Endothelial cell (in vitro differentiated cells): ENCODE measurements around the gene EVI5L. TPM values are rescaled to one million over a fixed set of nuclear protein-coding genes. Genes with fewer than 3 reads are reported as not detected.

ENCODE experiments used
- DNase-seq: peaks from one replicate; pipeline ENCODE4 v3.0.0; 2021; ENCODE audit warnings: low spot score
- H3K27ac Mint-ChIP-seq: one replicate; pipeline ENCODE4 v1.8.0; 2021; ENCODE audit warnings: mixed read lengths, inconsistent platforms; ENCODE audit not compliant: unreplicated experiment
- H3K27me3 Mint-ChIP-seq: one replicate; pipeline ENCODE4 v1.8.0; 2021; ENCODE audit warnings: mild to moderate bottlenecking, moderate library complexity, mixed read lengths, inconsistent platforms; ENCODE audit not compliant: unreplicated experiment
- H3K36me3 Mint-ChIP-seq: one replicate; pipeline ENCODE4 v1.8.0; 2021; ENCODE audit warnings: mild to moderate bottlenecking, low read depth, mixed read lengths, inconsistent platforms; ENCODE audit not compliant: unreplicated experiment
- H3K4me1 Mint-ChIP-seq: one replicate; pipeline ENCODE4 v1.8.0; 2021; ENCODE audit warnings: mild to moderate bottlenecking, mixed read lengths, inconsistent platforms; ENCODE audit not compliant: unreplicated experiment
- H3K4me3 Mint-ChIP-seq: one replicate; pipeline ENCODE4 v1.8.0; 2021; ENCODE audit warnings: mild to moderate bottlenecking, mixed read lengths, inconsistent platforms; ENCODE audit not compliant: unreplicated experiment
- H3K9me3 Mint-ChIP-seq: one replicate; pipeline ENCODE4 v1.8.0; 2021; ENCODE audit warnings: mixed read lengths, inconsistent platforms; ENCODE audit not compliant: unreplicated experiment
- CTCF ChIP-seq: fragments of 200-600 bp; sonication (generic); IDR thresholded peaks from one replicate; pipeline ENCODE4 v1.5.0; 2021; ENCODE audit warnings: antibody characterized with exemption; ENCODE audit not compliant: unreplicated experiment
- total RNA-seq: library from RNA; stranded (reverse); fragmentation: NEBNext Ultra II Directional; extraction: Animal tissue kit (Norgen Biotek cat#: 25700); gene quantifications from one replicate; pipeline ENCODE4 v1.2.1, GENCODE V29; 2021; ENCODE audit not compliant: unreplicated experiment

The EVI5L gene
- total RNA-seq, 1 donor from 2014 or later = 20.4 TPM

GRCh38 chr19:7879111-7879807, 49.2 kb downstream of the EVI5L start:
- no peak for DNase-seq
- H3K27ac Mint-ChIP-seq = no peak overlapping the region
- H3K36me3 Mint-ChIP-seq = no peaks in the 10 kb centered on the region
- H3K4me1 Mint-ChIP-seq = no peaks in the 10 kb centered on the region
- peaks cover 7% of the 10 kb centered on the region for H3K27me3 Mint-ChIP-seq
- H3K4me3 Mint-ChIP-seq = no peak overlapping the region
- TF ChIP-seq CTCF = no peak
- H3K9me3 Mint-ChIP-seq = no peaks in the 10 kb centered on the region

GRCh38 chr19:7879836-7880235, 49.8 kb downstream of the EVI5L start:
- Mint-ChIP-seq H3K4me1 (no peaks in the 10 kb centered on the region), H3K9me3 (no peaks in the 10 kb centered on the region), H3K27me3 (peaks cover 7% of the 10 kb centered on the region), H3K27ac (no peak overlapping the region), H3K4me3 (no peak overlapping the region), H3K36me3 (no peaks in the 10 kb centered on the region)
- no peak for DNase-seq
- TF ChIP-seq CTCF = no peak

GRCh38 chr19:7881910-7882309, 51.9 kb downstream of the EVI5L start:
- Mint-ChIP-seq H3K4me1 (peaks cover 2% of the 10 kb centered on the region), H3K4me3 (no peak overlapping the region), H3K27me3 (peaks cover 2% of the 10 kb centered on the region), H3K36me3 (no peaks in the 10 kb centered on the region), H3K9me3 (no peaks in the 10 kb centered on the region), H3K27ac (no peak overlapping the region)
- no peak for TF ChIP-seq CTCF
- no peak for DNase-seq

- no peaks in the 10 kb centered on the region for H3K36me3 Mint-ChIP-seq
- H3K9me3 Mint-ChIP-seq = no peaks in the 10 kb centered on the region
- H3K27ac Mint-ChIP-seq = no peak overlapping the region
- peaks cover 2% of the 10 kb centered on the region for H3K4me1 Mint-ChIP-seq
- no peak overlapping the region for H3K4me3 Mint-ChIP-seq
- no peak for DNase-seq
- H3K27me3 Mint-ChIP-seq = peaks cover 5% of the 10 kb centered on the region
- no peak for TF ChIP-seq CTCF
Observed at GRCh38 chr19:7883105-7883504, 53.1 kb downstream of the EVI5L start.

- no peak for DNase-seq
- Mint-ChIP-seq H3K27ac (no peak overlapping the region), H3K4me3 (no peak overlapping the region)
Observed at GRCh38 chr19:7883796-7884570, 54.0 kb downstream of the EVI5L start.

More at GRCh38 chr19:7883796-7884570, 54.0 kb downstream of the EVI5L start:
- H3K9me3 Mint-ChIP-seq = no peaks in the 10 kb centered on the region
- TF ChIP-seq CTCF = no peak
- H3K36me3 Mint-ChIP-seq = no peaks in the 10 kb centered on the region
- peaks cover 2% of the 10 kb centered on the region for H3K4me1 Mint-ChIP-seq
- peaks cover 5% of the 10 kb centered on the region for H3K27me3 Mint-ChIP-seq
